HG03565 (cell line): Measurements from ENCODE around the gene TNFRSF6B.

Experiments
- ATAC-seq: cut with Tn5 transposase; IDR thresholded peaks from one replicate; pipeline ENCODE4 v1.9.1; 2021; ENCODE audit warnings: mild to moderate bottlenecking, moderate library complexity; ENCODE audit not compliant: unreplicated experiment

TNFRSF6B gene

DNA sequence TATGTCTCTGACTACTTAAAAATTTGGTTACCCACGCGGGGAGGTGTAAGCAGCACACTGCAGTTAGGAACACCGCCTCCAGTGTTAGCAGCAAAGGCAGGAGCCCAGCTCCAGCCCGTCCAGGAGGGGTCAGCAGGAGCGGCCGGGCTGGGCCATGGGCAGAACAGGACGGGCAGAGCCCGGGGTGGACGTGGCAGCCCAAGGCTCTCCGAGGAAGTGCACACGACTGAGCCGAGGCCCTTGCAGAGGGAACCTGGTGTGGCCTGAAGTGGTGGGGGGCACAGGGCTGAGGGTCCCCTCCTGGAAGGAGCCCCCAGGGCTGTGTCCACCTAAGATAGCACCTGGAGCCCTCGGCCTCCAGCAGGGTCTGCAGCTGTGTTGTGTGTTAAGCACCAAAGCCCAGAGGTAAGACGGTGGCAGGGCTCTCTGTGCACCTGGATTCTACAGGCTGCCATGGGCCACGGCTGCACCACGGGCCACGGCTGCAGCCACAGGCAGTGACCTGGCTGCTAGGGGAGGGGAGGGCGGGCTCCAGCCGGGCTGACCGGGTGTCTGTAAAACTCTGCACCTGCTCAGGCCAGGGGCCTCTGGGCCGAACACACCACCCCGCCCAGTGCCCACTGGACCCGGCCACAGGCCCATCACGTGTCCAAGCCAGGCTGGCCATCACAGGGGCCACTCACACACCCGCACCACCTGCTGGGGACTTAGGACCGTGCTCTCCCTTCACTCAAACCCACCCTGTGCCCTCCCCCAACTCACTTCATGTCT is 49.7 kb downstream of the TNFRSF6B start:
- no peak for ATAC-seq

DNA sequence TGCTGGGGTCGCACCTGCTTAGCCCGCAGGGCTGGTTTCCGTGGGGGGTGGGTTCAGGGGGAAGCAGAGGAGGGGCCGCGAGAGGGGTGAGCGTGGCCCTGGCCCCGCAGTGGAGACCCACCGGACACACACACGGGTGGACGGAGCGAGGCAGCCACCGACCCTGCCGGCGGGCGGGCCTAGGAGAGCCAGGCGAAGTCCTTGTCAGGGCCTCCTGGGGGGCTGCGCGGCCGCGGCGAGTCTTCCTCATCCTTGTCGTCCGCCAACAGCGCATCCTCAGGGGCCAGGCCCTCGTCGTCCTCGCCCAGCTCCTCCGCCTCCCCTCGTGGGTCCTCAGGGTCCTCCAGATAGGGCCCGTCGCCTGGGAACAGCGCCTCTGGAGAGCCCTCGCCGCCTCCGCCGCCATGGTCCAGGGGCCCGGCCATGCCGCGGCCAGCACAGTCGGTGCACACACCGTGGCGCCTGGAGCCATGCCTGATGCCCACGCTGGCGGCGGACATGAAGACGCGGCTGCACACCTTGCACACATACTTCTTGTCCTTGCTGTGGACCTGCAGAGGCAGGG is 50.4 kb downstream of the TNFRSF6B start:
- ATAC-seq: no peak

DNA sequence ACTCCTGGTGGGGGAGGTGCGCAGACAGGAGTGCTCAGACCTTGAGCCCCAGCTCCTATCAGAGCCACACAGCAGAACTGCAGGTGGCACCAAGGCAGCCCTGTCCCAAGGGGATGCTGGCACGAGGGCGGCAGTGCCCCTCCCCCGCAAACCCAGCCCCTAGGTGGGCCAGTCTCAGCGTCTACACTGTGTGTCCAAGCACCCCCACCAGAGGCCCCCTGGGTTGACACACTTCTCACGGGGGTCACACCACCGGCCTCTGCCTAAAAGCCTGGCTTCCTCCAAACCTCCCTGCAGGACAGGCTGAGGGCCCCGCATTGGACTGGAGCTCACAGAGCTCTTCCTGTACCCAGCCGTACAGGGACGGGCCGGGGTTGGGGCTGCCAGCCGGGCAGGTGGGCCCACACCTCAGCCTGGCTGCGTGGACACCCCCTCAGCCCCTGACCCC is 51.2 kb downstream of the TNFRSF6B start:
- no peak for ATAC-seq
